KMS-11 (cell line): Measurements from ENCODE around the gene YLPM1.

Experiments used
- H2AFZ ChIP-seq: fragments of 200-600 bp; sonication (generic); 2 replicates; pipeline ENCODE4 v1.6.1; 2016; ENCODE audit warnings: antibody characterized with exemption, mixed run types, low read depth
- H3K27ac ChIP-seq: fragments of 200-600 bp; sonication (generic); 2 replicates; pipeline ENCODE4 v1.6.1; 2016; ENCODE audit warnings: mild to moderate bottlenecking, mixed run types
- H3K27me3 ChIP-seq: fragments of 200-600 bp; sonication (generic); 2 replicates; pipeline ENCODE4 v1.6.1; 2017; ENCODE audit warnings: mild to moderate bottlenecking, low read depth, mixed run types, moderate library complexity; ENCODE audit not compliant: insufficient read depth
- H3K36me3 ChIP-seq: fragments of 200-600 bp; sonication (generic); 2 replicates; pipeline ENCODE4 v1.6.1; 2017; ENCODE audit warnings: mild to moderate bottlenecking, mixed run types; ENCODE audit not compliant: insufficient read depth
- H3K4me1 ChIP-seq: fragments of 200-600 bp; sonication (generic); 2 replicates; pipeline ENCODE4 v1.6.1; 2016; ENCODE audit warnings: mild to moderate bottlenecking, low read depth, mixed run types; ENCODE audit not compliant: poor library complexity, severe bottlenecking
- H3K4me2 ChIP-seq: fragments of 200-600 bp; sonication (generic); 2 replicates; pipeline ENCODE4 v1.7.0; 2016; ENCODE audit warnings: mild to moderate bottlenecking, mixed run types
- H3K4me3 ChIP-seq: fragments of 200-600 bp; sonication (generic); IDR thresholded peaks from 2 replicates; pipeline ENCODE4 v1.6.1; 2017; ENCODE audit warnings: low read depth, low read length, mixed read lengths; ENCODE audit not compliant: insufficient read depth
- H3K79me2 ChIP-seq: fragments of 200-600 bp; sonication (generic); 2 replicates; pipeline ENCODE4 v1.6.1; 2016; ENCODE audit warnings: low read depth, mixed run types; ENCODE audit not compliant: insufficient read depth
- H3K9ac ChIP-seq: fragments of 200-600 bp; sonication (generic); 2 replicates; pipeline ENCODE4 v1.6.1; 2016; ENCODE audit warnings: mild to moderate bottlenecking, mixed run types
- H4K20me1 ChIP-seq: fragments of 200-600 bp; sonication (generic); 2 replicates; pipeline ENCODE4 v1.6.1; 2016; ENCODE audit warnings: mild to moderate bottlenecking, mixed run types; ENCODE audit not compliant: insufficient read depth
- CTCF ChIP-seq: fragments of 200-600 bp; sonication (generic); conservative IDR thresholded peaks from 2 replicates; pipeline ENCODE4 v1.6.1; 2017; ENCODE audit warnings: low read depth, mild to moderate bottlenecking, antibody characterized with exemption, low read length, moderate library complexity, mixed read lengths

YLPM1 gene

GRCh38 chr14:74771399-74771798 lies 8.3 kb downstream of the YLPM1 start:
- H3K4me1 ChIP-seq = peaks cover under 1% of the 10 kb centered on the region
- H3K9ac ChIP-seq = no peak overlapping the region
- H3K27ac ChIP-seq = no peak overlapping the region
- no peaks in the 10 kb centered on the region for H3K27me3 ChIP-seq
- no peak overlapping the region for H2AFZ ChIP-seq
- H3K4me2 ChIP-seq = no peak overlapping the region
- no peak overlapping the region for H3K4me3 ChIP-seq
- no peaks in the 10 kb centered on the region for H3K36me3 ChIP-seq
- TF ChIP-seq CTCF = no peak
- 0 out of 2 replicates have a peak, but pooled peaks cover 4% of the 10 kb centered on the region for H4K20me1 ChIP-seq
- peaks cover 51% of the 10 kb centered on the region; the same call in 1 of the 2 replicates for H3K79me2 ChIP-seq

- H3K4me3 ChIP-seq = no peak overlapping the region
- H3K4me2 ChIP-seq = no peak overlapping the region
- H3K36me3 ChIP-seq = no peaks in the 10 kb centered on the region
- no peaks in the 10 kb centered on the region for H3K79me2 ChIP-seq
- no peak overlapping the region for H2AFZ ChIP-seq
- H3K9ac ChIP-seq = no peak overlapping the region
- no peak overlapping the region for H3K27ac ChIP-seq
- no peak for TF ChIP-seq CTCF
- no peaks in the 10 kb centered on the region for H3K4me1 ChIP-seq
- H3K27me3 ChIP-seq = no peaks in the 10 kb centered on the region
- H4K20me1 ChIP-seq = no peaks in the 10 kb centered on the region
Measured at GRCh38 chr14:74784634-74785033, 21.5 kb downstream of the YLPM1 start.

- H3K4me1 ChIP-seq = no peaks in the 10 kb centered on the region
- H3K4me3 ChIP-seq = no peak overlapping the region
- no peak overlapping the region for H3K27ac ChIP-seq
- TF ChIP-seq CTCF = no peak
- no peaks in the 10 kb centered on the region for H3K79me2 ChIP-seq
- no peak overlapping the region for H3K9ac ChIP-seq
- H2AFZ ChIP-seq = no peak overlapping the region
- H3K36me3 ChIP-seq = no peaks in the 10 kb centered on the region
- H3K27me3 ChIP-seq = no peaks in the 10 kb centered on the region
- no peak overlapping the region for H3K4me2 ChIP-seq
- H4K20me1 ChIP-seq = no peaks in the 10 kb centered on the region
Measured at GRCh38 chr14:74785056-74785613, 22.0 kb downstream of the YLPM1 start.

GRCh38 chr14:74786796-74787315 lies 23.7 kb downstream of the YLPM1 start:
- no peak overlapping the region for H3K4me3 ChIP-seq
- no peak overlapping the region for H3K27ac ChIP-seq
- no peak overlapping the region for H2AFZ ChIP-seq
- H3K9ac ChIP-seq = no peak overlapping the region
- H3K4me1 ChIP-seq = no peaks in the 10 kb centered on the region
- H3K4me2 ChIP-seq = no peak overlapping the region
- no peaks in the 10 kb centered on the region for H3K27me3 ChIP-seq
- TF ChIP-seq CTCF = no peak
- no peaks in the 10 kb centered on the region for H4K20me1 ChIP-seq
- no peaks in the 10 kb centered on the region for H3K36me3 ChIP-seq
- H3K79me2 ChIP-seq = no peaks in the 10 kb centered on the region
